Stimulated activated CD8-positive, alpha-beta memory T cell treated with anti-CD3 and anti-CD28 coated beads, Interleukin-7, amount 100 ng/mL, for 4 hours (primary cell): ENCODE results near the gene C1orf52.
"Not testable (repeated sequence)": the region's sequence is repeated elsewhere in the genome, so short reads cannot be mapped to it uniquely, and the experiment has no call there.

ENCODE experiments used
- DNase-seq, 2 donors: peaks; one replicate each; pipeline ENCODE4 v3.0.0-alpha.2; 2020; ENCODE audit warnings: low read depth in 2 of 2

The C1orf52 gene

DNA sequence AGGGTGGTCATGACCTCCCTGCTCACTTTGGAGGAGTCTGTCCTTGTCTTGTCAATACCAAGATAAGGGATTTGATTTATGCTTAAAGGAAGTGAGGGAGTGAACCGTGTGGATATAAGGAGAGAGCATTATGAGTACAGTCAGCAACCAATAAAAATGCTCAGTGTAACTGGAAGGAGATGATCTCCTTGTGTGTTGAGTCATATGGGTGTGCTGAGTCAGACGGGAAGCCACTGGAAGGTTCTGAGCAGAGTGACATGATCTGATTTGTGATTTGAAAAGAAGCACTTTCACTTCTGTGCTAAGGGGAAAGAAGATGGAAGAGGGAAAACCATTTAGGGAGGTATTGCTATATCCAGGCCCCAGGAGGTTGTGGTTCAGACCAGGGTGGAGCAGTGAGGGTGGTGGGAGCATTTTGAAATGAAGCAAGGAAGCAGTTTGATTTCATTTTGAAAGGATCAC lies 19.4 kb upstream of the C1orf52 start:
- DNase-seq = peak; percentile 43 to 51

- DNase-seq = no peak
Observed at GRCh38 chr1:85277802-85278201, 18.3 kb upstream of the C1orf52 start.

- DNase-seq = no peak
Observed at GRCh38 chr1:85276978-85277639, 17.6 kb upstream of the C1orf52 start.

GRCh38 chr1:85276215-85276977 lies 16.9 kb upstream of the C1orf52 start, which contains the start of gene BCL10:
Gene BCL10, minus strand, starts transcription at chr1:85276632. Its CDS starts 280 bp downstream, at chr1:85276352.
- DNase-seq = peak; percentile 95 to 97

DNA sequence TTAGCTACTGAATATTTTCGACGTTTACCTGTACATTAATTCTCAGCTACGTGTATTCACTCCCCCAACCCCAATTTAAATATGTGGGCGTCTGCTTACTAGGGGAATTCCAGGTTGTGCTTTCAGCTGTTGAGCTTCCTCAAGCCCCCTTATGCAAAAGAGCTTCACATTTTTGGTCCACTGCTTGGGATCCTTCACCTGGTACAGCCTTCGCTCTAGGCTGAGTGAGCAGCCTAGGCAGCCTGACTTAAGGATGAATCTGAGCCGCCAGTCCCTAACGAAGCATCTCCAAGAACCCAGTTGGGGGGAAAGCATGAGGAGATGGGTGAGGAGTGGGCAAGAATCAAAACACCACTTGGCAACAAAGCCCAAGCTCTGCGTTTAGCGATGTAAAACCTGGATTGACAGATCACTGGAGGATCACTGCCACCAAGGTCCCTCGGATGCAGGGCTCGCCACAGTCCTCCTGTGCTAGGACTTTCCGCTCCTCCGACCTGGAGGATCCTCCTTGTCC lies 16.3 kb upstream of the C1orf52 start:
- DNase-seq = peak in 1 of 2 donors; percentile 3

GRCh38 chr1:85274969-85275453 lies 15.5 kb upstream of the C1orf52 start:
- DNase-seq = no peak

DNA sequence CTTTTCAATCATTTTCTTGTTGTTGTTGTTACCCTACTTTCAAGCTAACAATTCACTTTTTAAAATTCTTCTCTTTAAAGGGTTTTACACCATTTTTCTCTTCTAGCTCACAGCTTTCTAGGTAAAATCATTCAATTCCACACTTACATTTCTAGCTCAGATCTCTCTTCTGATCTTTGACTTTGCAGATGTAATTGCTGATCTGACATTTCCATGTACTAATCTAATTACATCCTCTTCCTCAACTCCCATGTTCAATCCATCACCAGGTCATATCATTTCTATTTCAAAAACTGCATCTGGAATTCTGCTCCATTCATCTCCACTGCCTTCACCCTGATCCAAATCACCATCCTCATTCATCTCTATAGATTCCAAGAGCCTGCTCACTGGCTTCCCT lies 13.9 kb upstream of the C1orf52 start:
- DNase-seq = no peak

DNA sequence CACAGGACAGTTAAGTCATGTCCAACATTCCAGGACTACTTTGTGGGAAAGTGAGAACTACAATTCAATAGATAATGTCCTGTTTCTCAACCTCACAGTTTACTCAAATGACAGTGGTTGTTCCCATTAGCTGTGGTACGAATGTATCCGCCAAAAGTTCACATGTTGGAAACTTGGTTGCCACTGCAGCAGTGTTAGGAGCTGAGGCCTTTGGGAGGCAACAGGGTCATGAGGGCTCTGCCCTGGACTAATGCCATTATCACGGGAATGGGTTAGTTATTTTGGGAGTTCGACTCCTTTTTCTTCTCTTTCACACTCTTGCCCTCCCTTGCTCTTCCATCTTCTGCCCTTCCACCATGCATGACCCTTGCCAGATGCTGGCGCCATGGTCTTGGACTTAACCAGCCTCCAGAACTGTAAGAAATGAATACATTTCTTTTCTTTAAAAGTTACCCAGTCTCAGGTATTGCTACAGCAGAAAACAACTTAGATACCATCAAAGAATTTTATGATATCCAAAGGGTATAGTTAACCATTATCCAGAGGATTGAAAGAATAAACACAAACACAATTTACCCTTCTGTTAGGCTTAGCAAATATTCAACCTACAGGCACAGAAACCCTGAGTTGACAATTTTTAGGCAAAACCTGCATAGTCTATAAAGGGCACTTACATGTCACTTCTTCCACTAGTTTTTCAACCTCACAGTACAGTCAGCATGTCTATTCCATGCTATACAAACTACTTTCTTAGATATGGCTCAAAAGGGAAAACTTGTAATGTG lies 9.5 kb upstream of the C1orf52 start:
- no peak for DNase-seq

- DNase-seq = no peak
Observed at GRCh38 chr1:85267313-85267712, 7.9 kb upstream of the C1orf52 start.

DNA sequence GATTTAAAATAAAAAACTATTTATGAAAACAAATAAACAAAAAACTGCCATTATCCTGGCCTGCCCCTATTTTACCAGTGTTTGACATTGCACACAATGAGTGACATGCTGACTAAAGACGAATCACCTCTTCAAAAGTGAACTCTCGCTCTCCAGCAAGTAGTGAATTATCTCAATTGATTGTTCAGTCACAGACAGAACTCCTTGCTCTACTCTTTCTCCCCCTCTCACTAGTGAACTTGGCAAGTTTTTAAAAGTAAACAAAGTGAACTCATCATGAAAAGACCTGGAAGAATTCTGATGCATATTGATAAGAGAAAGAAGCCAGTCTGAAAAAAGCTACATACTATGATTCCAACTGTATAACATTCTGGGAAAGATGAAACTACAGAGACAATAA lies 4.7 kb upstream of the C1orf52 start:
- DNase-seq = no peak

GRCh38 chr1:85262985-85263384 lies 3.5 kb upstream of the C1orf52 start:
- no peak for DNase-seq

- DNase-seq = no peak
Observed at GRCh38 chr1:85259912-85260274, 431 bp upstream of the C1orf52 start.

DNA sequence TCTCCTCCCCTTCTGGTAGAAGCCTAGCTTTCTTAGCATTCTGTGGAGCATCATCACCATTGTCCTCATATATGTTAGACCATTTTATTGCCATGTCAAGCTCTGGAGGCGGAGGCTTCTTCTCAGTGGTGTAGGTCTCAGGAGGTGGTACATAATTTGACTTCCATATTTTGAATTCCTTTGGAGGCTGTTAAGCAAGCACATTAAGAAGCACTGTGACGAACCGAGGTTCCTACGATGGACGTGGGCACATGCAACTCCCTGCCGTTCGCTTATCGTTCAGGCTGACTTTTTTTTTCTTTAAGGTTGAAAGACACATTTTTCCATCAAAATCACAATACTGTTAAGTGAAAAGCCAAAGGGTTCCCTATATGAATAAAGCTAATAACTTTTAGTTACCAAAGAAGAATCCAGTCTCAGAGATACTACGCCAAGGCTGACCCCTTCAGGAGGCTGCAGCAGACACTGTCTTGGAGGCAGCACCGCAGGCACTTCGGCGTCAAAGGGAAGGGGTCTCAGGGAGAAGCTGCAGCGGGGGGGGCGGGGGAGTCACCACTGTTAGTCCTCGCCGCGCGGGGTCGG lies 835 bp downstream of the C1orf52 start:
- no peak for DNase-seq

GRCh38 chr1:85249042-85249441 lies 10.4 kb downstream of the C1orf52 start:
- not testable (repeated sequence) for DNase-seq

GRCh38 chr1:85245891-85246290 lies 13.6 kb downstream of the C1orf52 start:
- no peak for DNase-seq

GRCh38 chr1:85245456-85245855 lies 14.0 kb downstream of the C1orf52 start:
- DNase-seq = no peak

GRCh38 chr1:85244271-85245061 lies 15.0 kb downstream of the C1orf52 start:
- no peak for DNase-seq

DNA sequence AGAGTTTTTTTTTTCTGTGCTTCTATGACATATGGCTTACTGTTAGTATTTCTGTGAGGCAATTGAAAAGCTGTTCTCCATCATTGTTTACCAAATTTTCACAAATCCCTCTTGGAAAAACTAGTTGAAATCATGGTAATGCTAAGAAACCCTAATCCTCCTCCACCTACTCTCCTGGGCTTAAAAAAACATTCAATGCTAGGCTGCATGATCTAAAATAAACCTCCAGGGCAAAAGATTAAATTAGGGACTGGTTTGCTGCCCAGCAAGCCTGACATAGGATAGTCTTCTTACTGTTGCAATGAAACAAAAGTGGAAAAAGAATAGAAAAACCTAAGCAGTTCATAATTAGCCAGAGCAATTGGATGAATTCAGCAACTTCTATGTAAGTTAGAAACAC lies 16.1 kb downstream of the C1orf52 start:
- no peak for DNase-seq

GRCh38 chr1:85240643-85241042 lies 18.8 kb downstream of the C1orf52 start:
- DNase-seq = no peak

DNA sequence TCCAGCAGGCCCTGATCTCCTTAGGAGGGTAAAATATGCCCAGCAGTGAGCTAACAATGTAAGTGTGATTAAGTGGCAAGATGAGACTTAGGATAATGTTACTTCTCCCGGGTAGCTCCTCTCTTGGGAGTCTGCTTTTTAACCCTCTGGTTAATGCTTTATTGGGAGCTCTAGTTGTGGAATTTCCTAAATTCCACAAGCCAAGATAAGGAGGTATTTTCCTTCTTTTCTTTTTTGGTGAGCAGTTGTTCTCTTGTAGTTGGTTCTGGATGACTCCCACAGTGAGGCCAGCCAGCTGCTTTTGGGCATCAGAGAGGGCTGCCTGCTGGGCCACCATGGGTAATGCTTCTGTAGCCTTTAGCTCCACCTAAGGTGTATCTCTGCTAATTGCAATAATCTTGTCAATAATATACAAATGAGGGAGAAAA lies 19.3 kb downstream of the C1orf52 start:
- no peak for DNase-seq

DNA sequence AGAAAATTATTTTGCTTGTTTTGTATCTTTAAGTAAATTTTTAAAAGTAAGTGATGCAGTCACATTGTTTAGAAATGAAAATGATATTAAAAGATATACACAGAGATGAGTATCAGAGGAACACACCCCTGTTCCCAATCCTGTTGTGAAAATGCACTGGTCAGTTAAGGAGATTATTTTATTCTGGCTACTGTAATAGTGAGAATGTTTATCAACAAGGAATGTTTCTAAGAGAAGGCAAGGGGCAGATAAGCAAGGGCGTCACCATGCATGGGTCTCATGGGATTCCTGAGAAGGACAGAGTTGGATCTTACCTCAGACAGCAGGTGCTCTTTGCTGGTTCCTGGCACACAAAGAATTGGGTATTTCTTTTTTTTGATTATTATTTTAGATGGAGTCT lies 21.8 kb downstream of the C1orf52 start:
- no peak for DNase-seq
